Esophagus squamous epithelium (tissue), 5 donors: Measurements from ENCODE around the gene PROX2. TPM values are rescaled to one million over a fixed set of nuclear protein-coding genes. Genes with fewer than 3 reads are reported as not detected.
A peak's percentile ranks its signal among the peaks of the same experiment; 100 is the strongest.

ENCODE experiments used
- DNase-seq: peaks from one replicate; lab custom pipeline; 2025; lab: John Stamatoyannopoulos, UW
- H3K27ac ChIP-seq, 4 donors: fragments of 200-600 bp; sonication (generic); one replicate each; pipeline ENCODE4 v1.5.1; 2016 to 2019; ENCODE audit warnings: mild to moderate bottlenecking in 1 of 4
- H3K27me3 ChIP-seq, 4 donors: fragments of 200-600 bp; sonication (generic); 1 replicate in 3 of 4; 2 replicates in 1 of 4; pipeline versions ENCODE4 v1.5.1 to v1.6.0; 2017 to 2021; ENCODE audit warnings: antibody characterized with exemption in 1 of 4
- H3K36me3 ChIP-seq, 3 donors: fragments of 200-600 bp; sonication (generic); one replicate each; pipeline ENCODE4 v1.5.1; 2016 to 2019
- H3K4me1 ChIP-seq, 3 donors: fragments of 200-600 bp; sonication (generic); one replicate each; pipeline ENCODE4 v1.5.1; 2017 to 2019
- H3K4me3 ChIP-seq, 4 donors: fragments of 200-600 bp; sonication (generic); 1 replicate in 3 of 4; 2 replicates in 1 of 4; pipeline ENCODE4 v1.5.1; 2016 to 2019; ENCODE audit warnings: mild to moderate bottlenecking in 2 of 4, moderate library complexity in 1 of 4
- H3K9me3 ChIP-seq, 3 donors: fragments of 200-600 bp; sonication (generic); one replicate each; pipeline ENCODE4 v1.5.1; 2016 to 2019
- POLR2A ChIP-seq, 4 donors: fragments of 450-650 bp; IDR thresholded peaks; one replicate each; pipeline ENCODE4 v1.6.1; 2017; ENCODE audit warnings: antibody characterized with exemption in 4 of 4, mild to moderate bottlenecking in 4 of 4, moderate library complexity in 3 of 4
- WGBS, 2 donors: methylation state at CpG; one replicate each; pipeline ENCODE4 v1.1.5; 2018; 5-methylcytosine and 5-hydroxymethylcytosine counted together
- intact Hi-C: fragments of 100-400 bp; cut with DNase I; formaldehyde crosslinking; loops from one replicate; pipeline ENCODE4 v1.15.0; 2022
- total RNA-seq, 4 donors: library from RNA; depleted of rRNA; stranded (reverse); fragments of >200 nt; gene quantifications; one replicate each; pipeline ENCODE4 v1.1.0, GENCODE V29; 2016
- TF ChIP-seq, protein P1 (sequence below), 6 experiments: fragments of 450-650 bp in 4 of 6; fragments of 200-600 bp in 2 of 6; sonication (generic) in 2 of 6; IDR thresholded peaks; one replicate each; pipeline ENCODE4 v1.5.1; 2016 to 2019; ENCODE audit warnings: antibody characterized with exemption in 6 of 6, mild to moderate bottlenecking in 4 of 6, moderate library complexity in 4 of 6
- donor health status: DM: yes; HTN: yes; CAD: no.

PROX2 gene, protein sequence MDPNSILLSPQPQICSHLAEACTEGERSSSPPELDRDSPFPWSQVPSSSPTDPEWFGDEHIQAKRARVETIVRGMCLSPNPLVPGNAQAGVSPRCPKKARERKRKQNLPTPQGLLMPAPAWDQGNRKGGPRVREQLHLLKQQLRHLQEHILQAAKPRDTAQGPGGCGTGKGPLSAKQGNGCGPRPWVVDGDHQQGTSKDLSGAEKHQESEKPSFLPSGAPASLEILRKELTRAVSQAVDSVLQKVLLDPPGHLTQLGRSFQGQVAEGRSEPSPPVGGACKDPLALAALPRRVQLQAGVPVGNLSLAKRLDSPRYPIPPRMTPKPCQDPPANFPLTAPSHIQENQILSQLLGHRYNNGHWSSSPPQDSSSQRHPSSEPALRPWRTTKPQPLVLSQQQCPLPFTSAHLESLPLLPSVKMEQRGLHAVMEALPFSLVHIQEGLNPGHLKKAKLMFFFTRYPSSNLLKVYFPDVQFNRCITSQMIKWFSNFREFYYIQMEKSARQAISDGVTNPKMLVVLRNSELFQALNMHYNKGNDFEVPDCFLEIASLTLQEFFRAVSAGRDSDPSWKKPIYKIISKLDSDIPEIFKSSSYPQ
- total RNA-seq: not detected

DNA sequence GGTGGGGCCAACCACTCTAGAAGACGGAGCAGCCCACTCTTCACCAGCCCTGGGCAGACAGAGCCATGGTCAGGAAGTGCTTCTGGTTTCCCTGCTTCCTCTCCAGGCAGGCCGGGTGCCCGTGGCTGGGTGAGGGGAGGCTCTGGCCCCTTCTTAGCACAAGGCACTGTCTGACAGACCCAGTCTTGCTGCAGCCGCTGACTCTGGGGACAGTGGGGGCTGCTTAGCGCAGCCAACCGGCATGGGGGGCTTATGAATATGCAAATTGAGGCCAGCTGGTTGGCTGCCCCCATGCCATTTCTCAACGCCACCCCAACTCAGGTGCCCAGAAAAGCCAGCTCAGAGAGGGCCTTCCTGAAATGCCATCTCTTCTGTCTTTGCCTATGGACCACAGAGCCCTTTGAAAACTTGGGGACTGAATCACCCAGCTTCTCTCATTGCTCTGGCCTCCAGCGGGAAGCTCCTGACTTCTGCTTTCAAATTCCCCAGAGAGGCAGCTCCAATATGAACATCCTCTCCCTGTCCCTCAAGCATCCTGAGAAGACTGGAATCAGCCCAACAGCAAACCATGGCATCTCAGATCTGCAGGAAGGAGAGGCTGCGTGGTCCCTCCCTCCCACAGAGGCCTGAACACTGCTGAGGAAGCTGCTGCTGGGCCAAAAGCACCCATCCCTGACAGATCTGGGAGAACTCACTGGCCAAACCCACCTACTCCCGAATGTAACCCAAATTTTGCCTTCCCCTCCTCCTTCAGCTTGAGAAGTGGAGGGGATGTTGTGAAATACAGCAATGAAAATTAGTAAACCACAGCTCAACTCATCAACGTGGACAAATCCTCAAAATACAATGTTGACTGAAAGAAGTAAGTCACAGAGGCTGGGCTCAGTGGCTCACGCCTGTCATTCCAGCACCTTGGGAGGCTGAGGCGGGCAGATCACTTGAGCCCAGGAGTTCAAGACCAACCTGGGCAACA is at the start of gene PROX2:
Gene PROX2, minus strand, starts transcription at position 205 of the 973 bp plus-strand sequence. CDS start 12,311 bp downstream, outside the sequence.
- 56 to 67% methylated on average over 5 to 6 of the region's 13 CpGs for WGBS, 2 donors
- H3K9me3 ChIP-seq: no peaks in the 10 kb centered on the region
- peaks cover 0 to 18% (median 3%) of the 10 kb centered on the region in 3 donors for H3K4me1 ChIP-seq
- H3K4me3 ChIP-seq: no peak within 1 kb of the TSS
- no peaks in the 10 kb centered on the region for H3K27me3 ChIP-seq
- DNase-seq: no peak
- TF ChIP-seq, protein P1, sequence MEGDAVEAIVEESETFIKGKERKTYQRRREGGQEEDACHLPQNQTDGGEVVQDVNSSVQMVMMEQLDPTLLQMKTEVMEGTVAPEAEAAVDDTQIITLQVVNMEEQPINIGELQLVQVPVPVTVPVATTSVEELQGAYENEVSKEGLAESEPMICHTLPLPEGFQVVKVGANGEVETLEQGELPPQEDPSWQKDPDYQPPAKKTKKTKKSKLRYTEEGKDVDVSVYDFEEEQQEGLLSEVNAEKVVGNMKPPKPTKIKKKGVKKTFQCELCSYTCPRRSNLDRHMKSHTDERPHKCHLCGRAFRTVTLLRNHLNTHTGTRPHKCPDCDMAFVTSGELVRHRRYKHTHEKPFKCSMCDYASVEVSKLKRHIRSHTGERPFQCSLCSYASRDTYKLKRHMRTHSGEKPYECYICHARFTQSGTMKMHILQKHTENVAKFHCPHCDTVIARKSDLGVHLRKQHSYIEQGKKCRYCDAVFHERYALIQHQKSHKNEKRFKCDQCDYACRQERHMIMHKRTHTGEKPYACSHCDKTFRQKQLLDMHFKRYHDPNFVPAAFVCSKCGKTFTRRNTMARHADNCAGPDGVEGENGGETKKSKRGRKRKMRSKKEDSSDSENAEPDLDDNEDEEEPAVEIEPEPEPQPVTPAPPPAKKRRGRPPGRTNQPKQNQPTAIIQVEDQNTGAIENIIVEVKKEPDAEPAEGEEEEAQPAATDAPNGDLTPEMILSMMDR (IDR thresholded peaks at IDR 0.05): no peak
- no peak for TF ChIP-seq POLR2A (IDR thresholded peaks at IDR 0.05)
- intact Hi-C loops: no loop called here
- H3K27ac ChIP-seq: no peak within 1 kb of the TSS
- no peaks in the 10 kb centered on the region for H3K36me3 ChIP-seq

DNA sequence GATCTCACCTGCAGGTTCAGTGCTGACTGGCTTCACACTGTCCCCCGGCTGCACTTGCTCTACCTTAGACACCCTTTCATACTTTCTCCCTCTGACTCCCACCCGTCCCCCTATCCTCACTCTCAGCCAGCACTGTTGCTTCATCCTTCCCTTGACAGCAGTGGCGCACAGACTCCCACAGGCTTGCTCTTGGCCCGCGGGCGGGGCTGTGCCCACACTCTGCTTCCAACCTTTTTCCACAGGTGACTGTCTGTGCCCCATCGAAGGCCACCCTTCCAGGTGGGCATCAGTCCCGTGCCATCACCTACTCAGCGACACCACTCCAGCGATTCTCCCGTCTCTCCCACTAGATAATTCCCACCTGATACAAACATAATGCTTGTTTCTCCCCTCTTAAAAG is 48.1 kb upstream of the PROX2 start:
- H3K27ac ChIP-seq: no peak overlapping the region
- no peaks in the 10 kb centered on the region for H3K9me3 ChIP-seq
- intact Hi-C loops: no loop called here
- no peak for TF ChIP-seq POLR2A (IDR thresholded peaks at IDR 0.05)
- TF ChIP-seq, protein P1 (IDR thresholded peaks at IDR 0.05): no peak
- no peaks in the 10 kb centered on the region for H3K27me3 ChIP-seq
- no peak overlapping the region for H3K4me3 ChIP-seq
- H3K36me3 ChIP-seq: no peaks in the 10 kb centered on the region
- DNase-seq: no peak
- WGBS, 2 donors: 83 to 87% methylated on average over 11 of the region's 11 CpGs
- peaks cover 0 to 29% (median 15%) of the 10 kb centered on the region in 3 donors for H3K4me1 ChIP-seq

DNA sequence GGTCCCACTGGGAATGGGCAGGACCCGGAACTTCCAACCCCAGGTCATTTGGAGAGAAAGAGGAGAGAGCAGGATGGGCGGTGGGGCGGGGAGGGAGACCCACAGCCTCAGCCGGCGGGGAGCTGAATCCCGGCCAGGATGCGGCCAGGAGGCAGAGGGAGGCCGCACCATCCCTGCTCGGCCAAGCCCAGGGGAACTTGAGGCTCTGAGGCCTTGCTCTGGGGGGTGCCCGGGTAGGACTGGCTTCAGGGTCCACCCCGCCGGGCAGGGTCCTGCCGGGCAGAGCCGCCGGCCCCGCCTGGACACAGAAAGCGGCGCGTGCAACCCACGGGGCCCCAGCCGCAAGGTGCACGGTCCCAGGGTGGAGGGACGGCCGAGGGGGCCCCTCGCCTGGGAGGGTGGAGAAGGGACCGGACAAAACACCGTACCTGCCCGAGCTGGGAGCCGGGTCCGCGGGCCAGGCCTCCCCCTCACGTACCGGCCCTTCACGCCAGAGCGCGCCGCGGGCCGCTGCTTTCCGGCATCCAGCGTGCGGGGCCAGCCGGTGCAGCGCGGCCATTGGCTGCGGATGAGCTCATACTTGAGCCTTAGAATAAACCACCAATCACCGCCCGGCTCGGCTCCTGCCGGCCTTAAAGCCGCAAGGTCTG is 46.9 kb upstream of the PROX2 start, which contains the start of gene RPS6KL1:
Gene RPS6KL1, minus strand, starts transcription at position 509 of the 650 bp plus-strand sequence. CDS start 1,719 bp downstream, outside the sequence.
- intact Hi-C loops: no loop called here
- Histone ChIP-seq H3K4me3 (peak within 1 kb of the TSS; percentile 43 to 72 (median 56)), H3K9me3 (no peaks in the 10 kb centered on the region), H3K27me3 (no peaks in the 10 kb centered on the region), H3K36me3 (no peaks in the 10 kb centered on the region), H3K4me1 (peaks cover 9 to 41% (median 24%) of the 10 kb centered on the region in 3 donors), H3K27ac (peak within 1 kb of the TSS; percentile 34 to 78 (median 66))
- DNase-seq: no peak
- WGBS, 2 donors: 23 to 34% methylated on average over 4 to 16 of the region's 51 CpGs
- TF ChIP-seq, protein P1 (IDR thresholded peaks at IDR 0.05): no peak
- TF ChIP-seq POLR2A (IDR thresholded peaks at IDR 0.05): no peak

DNA sequence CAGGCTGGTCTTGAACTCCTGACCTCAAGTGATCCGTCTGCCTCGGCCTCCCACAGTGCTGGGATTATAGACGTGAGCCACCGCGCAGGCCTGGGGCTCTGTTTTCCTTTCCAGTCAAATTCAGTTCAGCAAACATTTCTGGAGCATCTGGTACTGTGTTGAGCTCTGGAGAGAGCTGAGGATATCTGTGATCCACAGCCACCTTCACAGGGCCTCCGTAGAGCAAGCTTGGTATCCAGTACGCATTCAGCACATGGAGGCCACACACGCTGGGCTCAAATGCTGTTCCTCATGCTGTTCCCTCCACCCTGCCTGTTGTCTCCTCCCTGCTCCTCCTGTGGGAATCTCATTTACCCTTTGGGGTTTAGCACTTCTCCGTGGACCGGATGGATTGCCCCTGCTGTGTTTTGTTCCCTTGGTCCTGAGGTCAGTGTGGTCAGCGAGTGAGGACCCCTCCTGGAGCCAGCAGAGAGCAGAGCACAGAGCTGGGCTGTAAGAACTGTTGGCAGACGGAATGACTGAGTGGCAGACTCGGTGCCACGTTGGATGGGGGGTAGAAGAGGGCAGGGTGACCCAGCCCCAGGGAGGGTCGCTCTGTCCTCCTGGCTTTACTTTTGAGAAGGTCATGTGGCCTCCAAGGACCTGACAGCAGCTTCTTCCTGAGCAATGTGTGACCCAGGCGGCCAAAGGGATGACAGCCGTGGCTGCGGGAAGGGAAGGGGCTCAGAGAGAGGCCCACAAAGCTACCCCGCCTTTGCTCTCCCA is 46.2 kb upstream of the PROX2 start:
- no peaks in the 10 kb centered on the region for H3K27me3 ChIP-seq
- peaks cover 15 to 48% (median 31%) of the 10 kb centered on the region in 3 donors for H3K4me1 ChIP-seq
- WGBS, 2 donors: 91 to 92% methylated on average over 12 to 15 of the region's 19 CpGs
- no peak for DNase-seq
- intact Hi-C loops: no loop called here
- TF ChIP-seq, protein P1 (IDR thresholded peaks at IDR 0.05): no peak
- TF ChIP-seq POLR2A (IDR thresholded peaks at IDR 0.05): no peak
- no peaks in the 10 kb centered on the region for H3K9me3 ChIP-seq
- H3K4me3 ChIP-seq: peak overlapping the region; percentile 43 to 72 (median 56)
- H3K27ac ChIP-seq: peak overlapping the region in 3 of 4 donors; percentile 59 to 78 (median 73)
- H3K36me3 ChIP-seq: no peaks in the 10 kb centered on the region
